Prostate gland (tissue), 2 donors: ENCODE results near the gene GPM6B. TPM values are rescaled to one million over a fixed set of nuclear protein-coding genes. Genes with fewer than 3 reads are reported as not detected.

Source experiments
- DNase-seq: peaks from one replicate; pipeline ENCODE4 v3.0.0-alpha.2; 2019; ENCODE audit warnings: low spot score
- H3K27ac ChIP-seq, 2 donors: fragments of 200-600 bp; sonication (generic); 2 replicates each; pipeline ENCODE4 v1.5.1; 2017 to 2019
- H3K27me3 ChIP-seq: fragments of 200-600 bp; sonication (generic); replicated peaks from 2 replicates; pipeline ENCODE4 v1.5.1; 2019; ENCODE audit not compliant: insufficient read depth
- H3K36me3 ChIP-seq, 2 donors: fragments of 200-600 bp; sonication (generic); 1 replicate in 1 of 2; 2 replicates in 1 of 2; pipeline versions ENCODE4 v1.5.1 to v1.8.1; 2017 to 2019
- H3K4me1 ChIP-seq: fragments of 200-600 bp; sonication (generic); replicated peaks from 2 replicates; pipeline ENCODE4 v1.5.1; 2019
- H3K4me3 ChIP-seq, 2 donors: fragments of 200-600 bp; sonication (generic); 2 replicates each; pipeline ENCODE4 v1.5.1; 2017 to 2019
- H3K9me3 ChIP-seq: fragments of 200-600 bp; sonication (generic); 2 replicates; pipeline ENCODE4 v1.5.1; 2017
- CTCF ChIP-seq, 4 experiments: fragments of 200-600 bp in 2 of 4; fragments of 450-650 bp in 2 of 4; sonication (generic) in 2 of 4; IDR thresholded peaks; 1 replicate in 3 of 4; 2 replicates in 1 of 4; pipeline ENCODE4 v1.5.1; 2016 to 2019; ENCODE audit warnings: antibody characterized with exemption in 4 of 4, mild to moderate bottlenecking in 2 of 4, moderate library complexity in 2 of 4
- POLR2A ChIP-seq: fragments of 450-650 bp; IDR thresholded peaks from one replicate; pipeline ENCODE4 v1.6.1; 2016; ENCODE audit warnings: antibody characterized with exemption, mild to moderate bottlenecking
- POLR2AphosphoS5 ChIP-seq: sonication (generic); formaldehyde crosslinking; IDR thresholded peaks from one replicate; pipeline ENCODE4 v1.6.1; 2017; ENCODE audit warnings: antibody characterized with exemption
- WGBS: methylation state at CpG from one replicate; pipeline ENCODE4 v1.1.5; 2018; 5-methylcytosine and 5-hydroxymethylcytosine counted together
- intact Hi-C: fragments of 100-400 bp; cut with DNase I; formaldehyde crosslinking; loops from one replicate; pipeline ENCODE4 v1.14.2; 2022
- total RNA-seq, 2 donors: library from RNA; depleted of rRNA; stranded (reverse); fragments of >200 nt; gene quantifications; one replicate each; pipeline ENCODE4 v1.1.0, GENCODE V29; 2016

GPM6B gene
- total RNA-seq, 2 donors from 2014 or later, result 10.1 to 12.3 TPM

GRCh38 chrX:13855689-13856450, 39.0 kb upstream of the GPM6B start:
- no peak for DNase-seq

GRCh38 chrX:13854003-13854402, 37.1 kb upstream of the GPM6B start:
- Histone ChIP-seq H3K27me3 (no peaks in the 10 kb centered on the region), H3K9me3 (no peaks in the 10 kb centered on the region), H3K27ac (no peak overlapping the region), H3K4me3 (no peak overlapping the region), H3K36me3 (no peaks in the 10 kb centered on the region), H3K4me1 (no peaks in the 10 kb centered on the region)
- intact Hi-C loops, result no loop called here
- WGBS, result 64% methylated on average over 2 of the region's 2 CpGs
- no peak for DNase-seq
- TF ChIP-seq POLR2AphosphoS5 (no peak), CTCF (IDR thresholded peaks at IDR 0.05) (no peak), POLR2A (no peak)

More at GRCh38 chrX:13855689-13856450, 39.0 kb upstream of the GPM6B start:
- 100% methylated on average over 1 of the region's 1 CpG for WGBS
- Histone ChIP-seq H3K36me3 (no peaks in the 10 kb centered on the region), H3K4me1 (no peaks in the 10 kb centered on the region), H3K27me3 (no peaks in the 10 kb centered on the region), H3K4me3 (no peak overlapping the region), H3K27ac (no peak overlapping the region), H3K9me3 (no peaks in the 10 kb centered on the region)
- intact Hi-C loops, result no loop called here
- no peak for TF ChIP-seq CTCF (IDR thresholded peaks at IDR 0.05)
- TF ChIP-seq POLR2A, result no peak
- no peak for TF ChIP-seq POLR2AphosphoS5

GRCh38 chrX:13852001-13852695, 35.3 kb upstream of the GPM6B start:
- DNase-seq, result no peak
- no peaks in the 10 kb centered on the region for H3K4me1 ChIP-seq
- H3K9me3 ChIP-seq, result no peaks in the 10 kb centered on the region
- 63% methylated on average over 4 of the region's 4 CpGs for WGBS
- intact Hi-C loops, result no loop called here
- no peaks in the 10 kb centered on the region for H3K36me3 ChIP-seq
- no peak for TF ChIP-seq POLR2AphosphoS5
- no peak for TF ChIP-seq POLR2A
- TF ChIP-seq CTCF (IDR thresholded peaks at IDR 0.05), result no peak
- H3K27ac ChIP-seq, result no peak overlapping the region
- H3K4me3 ChIP-seq, result no peak overlapping the region
- H3K27me3 ChIP-seq, result no peaks in the 10 kb centered on the region

- no peaks in the 10 kb centered on the region for H3K4me1 ChIP-seq
- H3K27me3 ChIP-seq, result no peaks in the 10 kb centered on the region
- H3K27ac ChIP-seq, result no peak overlapping the region
- H3K36me3 ChIP-seq, result no peaks in the 10 kb centered on the region
- TF ChIP-seq CTCF (IDR thresholded peaks at IDR 0.05) (no peak), POLR2A (no peak), POLR2AphosphoS5 (peak; percentile 62)
- intact Hi-C loops, result no loop called here
- H3K9me3 ChIP-seq, result no peaks in the 10 kb centered on the region
- DNase-seq, result peak; percentile 8
- WGBS, result 60% methylated on average over 8 of the region's 8 CpGs
- H3K4me3 ChIP-seq, result no peak overlapping the region
Measured at GRCh38 chrX:13845721-13846378, 29.0 kb upstream of the GPM6B start.
